Measurements from ENCODE around the gene ARHGAP26. TPM values are rescaled to one million over a fixed set of nuclear protein-coding genes. Genes with fewer than 3 reads are reported as not detected.

The ARHGAP26 gene
- total RNA-seq, 1 experiment from 2014 or later: 5.9 TPM

DNA sequence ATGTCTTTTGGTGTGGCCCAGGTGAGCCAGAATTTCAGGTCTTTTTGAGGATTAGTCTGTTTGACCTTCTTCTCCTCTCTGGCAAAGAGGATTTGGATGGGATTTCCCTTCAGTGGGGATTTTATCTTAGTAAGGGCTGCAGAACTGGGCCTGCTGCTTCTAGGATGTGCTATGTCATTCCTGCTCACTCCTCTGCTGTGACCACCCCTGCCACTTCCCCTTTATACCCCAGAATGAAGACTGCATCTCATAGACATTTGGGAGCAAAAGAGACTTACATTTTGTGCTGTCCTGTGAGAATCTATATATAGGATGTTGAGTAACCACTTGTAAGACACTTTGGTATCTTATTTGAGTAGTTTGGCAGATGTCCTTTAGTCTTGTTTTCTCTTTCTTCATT, 76.2 kb downstream of the ARHGAP26 start:
- DNase-seq: no peak
- H3K4me3 ChIP-seq (ENCODE audit: insufficient read depth, low read depth, low read length): no peak overlapping the region
- no peaks in the 10 kb centered on the region for H3K36me3 ChIP-seq (replicated peaks; ENCODE audit: control insufficient read depth, insufficient read depth, low read length)
- no peaks in the 10 kb centered on the region for H3K27me3 ChIP-seq (ENCODE audit: control insufficient read depth, insufficient read depth, low read length)

DNA sequence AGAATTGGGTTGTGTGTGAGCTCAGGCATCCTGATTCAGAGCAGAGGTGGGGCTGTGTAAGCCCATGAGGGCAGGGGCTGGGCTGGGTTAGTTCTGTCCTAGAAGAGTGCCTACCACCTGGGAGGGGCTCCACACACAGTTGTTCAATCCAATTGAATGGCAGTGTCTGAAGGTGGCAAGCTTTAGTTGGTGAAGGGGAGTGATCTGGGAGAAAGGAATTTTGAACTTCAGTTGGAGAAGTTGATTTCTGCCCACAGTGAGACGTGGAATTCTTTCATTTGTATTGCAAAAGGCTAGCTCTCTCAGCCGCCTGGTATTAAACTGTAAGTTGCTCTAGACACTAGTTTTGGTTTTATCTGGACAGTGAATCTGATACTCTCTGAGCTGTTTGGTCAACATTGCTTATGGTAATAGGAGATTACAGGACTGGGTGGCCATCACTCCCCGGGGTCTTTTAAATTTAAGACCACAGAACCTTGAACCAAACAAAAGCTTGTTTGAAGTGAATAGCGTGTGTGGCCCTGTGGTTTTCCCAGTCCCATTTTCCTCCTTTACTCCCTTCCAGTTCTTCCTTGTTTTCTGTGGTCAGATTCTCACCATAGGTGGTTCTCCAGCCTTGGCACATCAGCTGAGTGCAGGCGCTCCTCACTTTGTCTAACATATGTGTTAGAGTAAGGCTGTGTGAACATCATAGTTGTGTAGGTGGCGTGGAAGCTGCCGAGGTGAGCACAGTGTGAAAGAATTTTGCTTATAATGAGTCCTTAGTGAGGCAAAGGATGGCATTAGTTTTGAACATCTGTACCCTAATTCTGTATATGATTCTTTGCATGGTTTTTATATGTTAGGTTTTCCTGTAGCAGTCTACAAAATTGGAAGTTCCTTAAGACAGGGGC, 78.0 kb downstream of the ARHGAP26 start:
- no peaks in the 10 kb centered on the region for H3K36me3 ChIP-seq (replicated peaks; ENCODE audit: control insufficient read depth, insufficient read depth, low read length)
- DNase-seq: no peak
- no peak overlapping the region for H3K4me3 ChIP-seq (ENCODE audit: insufficient read depth, low read depth, low read length)

DNA sequence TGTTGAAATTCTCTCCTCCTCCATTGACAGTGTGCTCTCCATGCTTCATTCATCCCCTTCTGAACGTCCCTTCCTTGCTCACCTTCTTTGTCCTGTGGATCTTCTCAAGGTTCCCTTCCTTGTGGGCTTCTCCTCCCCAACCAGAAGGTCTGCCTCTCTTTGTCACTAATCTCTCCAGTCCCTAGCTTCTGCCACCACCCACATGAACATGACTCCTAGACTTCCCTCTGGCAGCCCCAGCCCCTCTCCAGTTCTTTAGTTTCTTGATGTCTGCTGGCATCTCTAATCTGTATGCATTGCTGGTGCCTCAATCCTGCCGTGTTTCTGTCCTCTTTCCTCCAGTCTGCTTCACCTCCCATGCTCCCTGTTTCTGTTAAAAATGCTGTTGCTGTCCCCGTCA, 79.3 kb downstream of the ARHGAP26 start:
- DNase-seq: no peak
- H3K4me3 ChIP-seq (ENCODE audit: insufficient read depth, low read depth, low read length): no peak overlapping the region
- no peaks in the 10 kb centered on the region for H3K27me3 ChIP-seq (ENCODE audit: control insufficient read depth, insufficient read depth, low read length)
- H3K36me3 ChIP-seq (replicated peaks; ENCODE audit: control insufficient read depth, insufficient read depth, low read length): no peaks in the 10 kb centered on the region

More for the DNA sequence above, 78.0 kb downstream of the ARHGAP26 start:
- H3K27me3 ChIP-seq (ENCODE audit: control insufficient read depth, insufficient read depth, low read length): no peaks in the 10 kb centered on the region

DNA sequence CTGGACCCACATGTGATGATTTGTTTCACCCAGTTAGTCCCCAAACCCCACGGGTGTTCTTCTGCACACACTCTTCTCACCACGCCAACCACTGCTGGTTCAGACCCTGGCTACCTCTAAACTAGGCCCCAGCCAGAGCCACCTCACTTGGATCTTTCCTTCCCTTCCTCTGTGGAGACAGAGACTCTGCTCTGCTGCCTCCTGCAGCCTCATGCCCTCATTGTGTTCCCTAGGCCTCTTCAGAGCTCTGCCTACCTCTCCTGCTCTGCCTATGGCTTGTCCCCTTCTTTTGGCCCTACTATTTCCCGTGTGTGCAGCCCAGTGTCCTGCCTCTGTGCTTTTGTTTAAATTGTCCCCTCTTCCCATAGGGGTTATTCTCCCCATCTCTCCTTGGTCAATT, 79.7 kb downstream of the ARHGAP26 start:
- Histone ChIP-seq H3K27me3 (ENCODE audit: control insufficient read depth, insufficient read depth, low read length) (no peaks in the 10 kb centered on the region), H3K4me3 (ENCODE audit: insufficient read depth, low read depth, low read length) (no peak overlapping the region), H3K36me3 (replicated peaks; ENCODE audit: control insufficient read depth, insufficient read depth, low read length) (no peaks in the 10 kb centered on the region)
- no peak for DNase-seq

DNA sequence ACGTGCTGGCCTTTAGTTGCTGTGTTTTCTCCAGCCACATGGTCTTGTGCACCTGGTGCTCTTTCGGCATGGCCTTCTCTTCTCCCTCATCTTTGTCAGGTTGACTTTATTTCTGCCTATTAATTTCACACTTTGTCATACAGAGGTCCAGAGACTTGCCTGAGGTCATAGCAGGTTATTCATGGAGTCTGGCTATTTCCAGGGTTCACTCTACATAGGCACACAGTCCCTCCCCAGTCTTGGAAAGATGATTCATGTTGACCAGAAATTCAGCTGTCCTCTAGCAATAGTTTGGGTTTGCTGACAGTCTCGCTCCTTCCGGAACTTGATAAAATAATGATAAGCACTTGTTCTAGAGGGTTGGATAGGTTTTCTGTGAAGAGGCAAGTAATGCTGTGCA, 81.6 kb downstream of the ARHGAP26 start:
- no peak for DNase-seq
- no peaks in the 10 kb centered on the region for H3K36me3 ChIP-seq (replicated peaks; ENCODE audit: control insufficient read depth, insufficient read depth, low read length)
- H3K27me3 ChIP-seq (ENCODE audit: control insufficient read depth, insufficient read depth, low read length): no peaks in the 10 kb centered on the region
- no peak overlapping the region for H3K4me3 ChIP-seq (ENCODE audit: insufficient read depth, low read depth, low read length)

DNA sequence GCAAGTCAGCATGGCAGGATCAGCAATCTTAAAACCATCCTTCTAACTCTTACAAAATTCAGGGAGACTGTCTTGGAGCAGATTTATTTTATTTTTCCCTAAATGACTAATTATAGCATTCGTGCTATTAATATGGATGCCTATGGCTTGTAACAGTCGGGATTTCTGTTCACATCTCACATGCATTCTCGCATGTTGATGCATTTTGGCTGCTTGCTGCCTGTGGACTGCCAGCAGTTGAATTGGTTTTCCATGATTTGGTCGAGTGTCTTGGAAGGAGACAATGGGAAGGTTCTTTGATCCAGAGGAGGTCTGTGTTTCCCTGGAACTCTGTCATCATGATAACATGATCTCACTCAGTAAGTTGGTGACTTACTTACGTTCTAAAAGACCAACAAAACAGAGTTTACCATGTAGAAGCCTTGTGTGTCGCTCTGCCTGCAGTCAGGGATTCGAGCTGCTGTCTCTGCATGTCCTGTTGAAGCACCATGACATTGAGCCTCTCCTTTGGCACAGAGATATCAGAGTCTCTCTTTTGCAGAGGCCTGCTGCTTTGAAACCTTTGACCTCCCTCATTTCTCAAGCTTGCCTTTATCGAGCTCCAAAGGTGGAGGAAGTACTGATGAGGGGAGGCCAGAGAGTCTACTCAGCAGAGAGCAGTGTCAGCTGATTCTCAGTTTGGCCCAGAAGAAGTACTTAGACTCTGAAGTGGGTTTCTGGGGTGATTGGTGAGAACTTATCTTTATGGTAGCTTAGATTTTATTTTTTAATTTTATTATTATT, 82.4 kb downstream of the ARHGAP26 start:
- H3K36me3 ChIP-seq (replicated peaks; ENCODE audit: control insufficient read depth, insufficient read depth, low read length): no peaks in the 10 kb centered on the region
- no peak for DNase-seq
- no peaks in the 10 kb centered on the region for H3K27me3 ChIP-seq (ENCODE audit: control insufficient read depth, insufficient read depth, low read length)
- no peak overlapping the region for H3K4me3 ChIP-seq (ENCODE audit: insufficient read depth, low read depth, low read length)

DNA sequence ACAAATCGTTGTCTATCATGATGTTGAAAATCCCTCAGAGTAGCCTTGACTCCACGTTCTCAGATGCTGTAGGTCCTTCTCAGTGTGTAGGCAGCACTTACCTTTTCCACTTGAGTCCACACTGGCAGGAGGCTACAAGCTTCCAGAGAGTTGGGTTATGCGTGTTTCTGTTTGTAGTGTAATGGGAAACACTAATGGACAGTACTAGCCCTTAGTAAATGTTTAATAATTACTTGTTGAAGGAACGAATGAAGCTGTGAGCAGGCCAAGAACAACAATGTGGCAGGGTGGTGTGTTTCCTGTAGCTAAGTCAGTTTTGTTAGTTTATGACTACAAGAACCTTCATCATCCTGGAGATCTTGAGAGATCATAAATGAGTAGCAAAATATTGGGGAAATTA, 83.5 kb downstream of the ARHGAP26 start:
- Histone ChIP-seq H3K4me3 (ENCODE audit: insufficient read depth, low read depth, low read length) (no peak overlapping the region), H3K36me3 (replicated peaks; ENCODE audit: control insufficient read depth, insufficient read depth, low read length) (no peaks in the 10 kb centered on the region), H3K27me3 (ENCODE audit: control insufficient read depth, insufficient read depth, low read length) (no peaks in the 10 kb centered on the region)
- DNase-seq: no peak

DNA sequence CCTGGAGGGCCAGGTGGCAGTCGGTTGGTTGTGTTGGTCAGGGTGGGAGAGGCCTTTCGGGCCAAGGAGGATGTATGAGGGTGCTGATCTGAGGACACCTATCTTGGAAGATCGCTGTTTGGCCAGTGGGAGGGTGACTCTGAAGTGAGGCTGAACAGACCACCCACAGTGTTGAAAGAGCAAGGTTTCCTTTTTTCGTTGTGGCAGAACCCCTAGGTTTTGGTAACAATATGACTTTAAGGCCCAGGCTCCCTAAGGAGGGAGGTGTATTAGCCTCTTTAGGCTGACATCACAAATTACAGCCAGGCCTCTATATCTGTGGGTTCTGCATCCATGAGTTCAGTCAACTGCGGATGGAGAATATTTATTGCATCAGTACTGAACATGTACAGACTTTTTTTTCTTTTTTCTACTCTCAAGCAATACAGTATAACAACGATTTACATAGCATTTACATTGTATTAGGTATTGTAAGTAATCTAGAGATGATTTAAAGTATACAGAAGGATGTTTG, 86.1 kb downstream of the ARHGAP26 start:
- Histone ChIP-seq H3K4me3 (ENCODE audit: insufficient read depth, low read depth, low read length) (no peak overlapping the region), H3K36me3 (replicated peaks; ENCODE audit: control insufficient read depth, insufficient read depth, low read length) (no peaks in the 10 kb centered on the region), H3K27me3 (ENCODE audit: control insufficient read depth, insufficient read depth, low read length) (no peaks in the 10 kb centered on the region)
- no peak for DNase-seq

DNA sequence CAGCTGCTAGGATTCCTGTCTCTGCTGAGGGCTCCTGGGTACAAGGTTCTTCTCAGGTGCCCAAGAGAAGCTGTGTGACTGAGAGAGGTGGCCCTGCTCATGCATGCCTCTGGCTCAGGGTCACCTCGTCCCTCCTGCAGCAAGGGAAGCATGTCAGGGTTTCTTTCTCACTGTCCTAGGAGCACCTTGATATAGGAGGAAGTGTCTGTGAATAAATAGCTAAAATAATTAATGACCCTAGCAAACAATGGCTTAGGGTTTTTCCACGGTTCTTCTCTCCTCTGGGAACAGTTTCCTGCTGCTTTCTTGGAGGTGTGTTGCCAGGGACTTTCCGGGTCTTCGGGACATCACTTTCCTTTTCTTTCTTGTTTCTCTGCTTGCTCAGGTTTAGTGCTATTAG, 87.2 kb downstream of the ARHGAP26 start:
- H3K36me3 ChIP-seq (replicated peaks; ENCODE audit: control insufficient read depth, insufficient read depth, low read length): no peaks in the 10 kb centered on the region
- H3K4me3 ChIP-seq (ENCODE audit: insufficient read depth, low read depth, low read length): no peak overlapping the region
- no peaks in the 10 kb centered on the region for H3K27me3 ChIP-seq (ENCODE audit: control insufficient read depth, insufficient read depth, low read length)
- DNase-seq: no peak

DNA sequence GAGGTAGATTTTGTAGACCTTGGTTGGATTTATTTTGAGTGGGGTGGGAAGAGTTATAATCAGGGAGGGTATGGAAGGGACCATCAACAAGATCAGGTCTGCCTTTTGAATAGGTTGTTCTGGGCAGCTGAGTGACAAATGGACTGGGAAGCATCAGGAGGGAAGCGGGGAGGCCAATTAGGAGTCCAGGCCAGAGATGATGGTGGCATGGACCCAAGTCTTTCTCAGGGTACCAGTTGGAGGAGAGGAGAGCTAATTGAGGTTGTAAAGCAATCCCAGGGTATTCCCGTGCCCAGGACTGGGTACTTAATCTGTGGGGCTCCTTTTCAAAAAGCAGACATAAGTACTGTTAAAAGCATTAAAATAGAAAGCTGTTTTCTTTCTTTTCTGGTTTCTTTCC, 88.9 kb downstream of the ARHGAP26 start:
- Histone ChIP-seq H3K27me3 (ENCODE audit: control insufficient read depth, insufficient read depth, low read length) (no peaks in the 10 kb centered on the region), H3K4me3 (ENCODE audit: insufficient read depth, low read depth, low read length) (no peak overlapping the region), H3K36me3 (replicated peaks; ENCODE audit: control insufficient read depth, insufficient read depth, low read length) (no peaks in the 10 kb centered on the region)
- no peak for DNase-seq

DNA sequence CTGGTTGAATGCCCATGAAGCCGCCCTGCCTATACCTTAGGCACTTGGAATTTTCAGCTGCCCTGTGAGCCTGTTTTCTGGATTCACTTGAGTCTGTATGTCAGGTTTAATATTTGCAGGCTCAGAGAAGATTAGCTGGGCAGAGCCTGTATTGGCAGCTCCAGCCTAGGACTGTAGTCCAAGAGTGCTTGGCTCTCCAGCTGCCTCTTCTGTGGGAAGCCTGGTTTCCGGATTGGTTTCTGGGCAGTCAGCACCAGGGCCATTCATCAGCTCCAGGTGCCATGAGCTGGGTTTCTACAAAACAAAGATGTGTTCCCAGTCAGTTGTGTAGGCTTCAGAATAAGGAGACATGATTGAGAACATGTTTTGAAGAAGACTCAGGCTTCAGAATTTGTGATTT, 90.1 kb downstream of the ARHGAP26 start:
- Histone ChIP-seq H3K27me3 (ENCODE audit: control insufficient read depth, insufficient read depth, low read length) (no peaks in the 10 kb centered on the region), H3K4me3 (ENCODE audit: insufficient read depth, low read depth, low read length) (no peak overlapping the region), H3K36me3 (replicated peaks; ENCODE audit: control insufficient read depth, insufficient read depth, low read length) (no peaks in the 10 kb centered on the region)
- DNase-seq: no peak

DNA sequence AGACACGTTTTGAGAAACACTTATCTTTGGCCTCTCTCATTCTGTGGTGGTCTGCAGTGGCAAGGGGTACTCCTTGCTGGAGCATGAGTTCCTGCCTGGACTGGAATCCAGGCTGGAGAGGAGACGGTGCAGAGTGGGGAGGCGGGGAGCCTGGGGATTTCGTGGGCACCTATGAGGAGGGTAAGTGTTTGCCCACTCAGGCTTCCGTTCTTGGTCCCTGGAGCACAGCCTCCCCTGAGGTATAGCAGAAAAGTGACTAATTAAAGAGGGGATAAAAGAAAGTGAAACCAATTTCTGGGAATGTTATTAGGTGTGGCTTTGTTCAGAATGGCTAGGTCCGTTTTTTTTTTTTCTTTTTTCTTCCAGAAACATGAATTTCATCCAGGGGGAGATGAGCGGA, 90.8 kb downstream of the ARHGAP26 start:
- Histone ChIP-seq H3K27me3 (ENCODE audit: control insufficient read depth, insufficient read depth, low read length) (no peaks in the 10 kb centered on the region), H3K36me3 (replicated peaks; ENCODE audit: control insufficient read depth, insufficient read depth, low read length) (no peaks in the 10 kb centered on the region), H3K4me3 (ENCODE audit: insufficient read depth, low read depth, low read length) (no peak overlapping the region)
- no peak for DNase-seq

DNA sequence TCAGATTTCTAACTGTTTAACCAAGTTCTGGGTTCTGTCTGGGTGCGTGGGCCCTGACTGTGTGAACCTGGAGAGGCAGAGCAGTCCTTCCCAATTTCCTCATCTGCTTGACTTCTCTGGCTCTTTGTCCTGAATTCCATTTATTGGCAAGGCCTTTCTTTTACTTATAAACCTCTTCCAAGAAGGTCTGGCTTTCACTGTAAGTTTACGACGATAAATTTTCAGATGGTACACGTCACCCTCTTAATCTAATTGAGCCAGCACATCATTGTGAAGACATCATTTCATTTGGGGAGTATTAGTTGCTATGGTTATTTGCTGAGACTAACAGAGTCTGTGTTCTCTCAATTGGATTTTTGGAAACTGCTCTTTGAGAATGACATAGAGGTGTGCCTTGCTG, 92.4 kb downstream of the ARHGAP26 start:
- no peak overlapping the region for H3K4me3 ChIP-seq (ENCODE audit: insufficient read depth, low read depth, low read length)
- H3K27me3 ChIP-seq (ENCODE audit: control insufficient read depth, insufficient read depth, low read length): no peaks in the 10 kb centered on the region
- H3K36me3 ChIP-seq (replicated peaks; ENCODE audit: control insufficient read depth, insufficient read depth, low read length): no peaks in the 10 kb centered on the region
- DNase-seq: no peak

DNA sequence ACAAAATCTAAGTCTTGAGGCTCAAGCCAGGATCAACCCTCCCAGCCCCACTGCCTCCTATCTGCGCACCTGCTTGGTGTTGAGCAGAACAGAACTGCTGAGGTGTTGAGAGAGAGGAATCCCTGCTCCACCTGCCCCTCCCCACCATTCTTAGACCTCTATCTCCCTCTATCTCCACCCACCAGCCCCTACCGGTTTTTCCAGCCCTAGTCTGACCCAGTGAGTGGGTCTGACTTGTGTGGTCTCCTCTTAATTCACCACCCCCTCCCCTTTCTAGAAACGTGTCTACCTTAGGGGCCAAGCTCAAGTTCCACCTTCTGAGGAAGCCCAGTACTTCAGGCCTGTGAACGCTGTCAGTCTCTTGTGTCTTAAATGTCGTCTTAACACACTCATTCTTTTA, 93.7 kb downstream of the ARHGAP26 start:
- Histone ChIP-seq H3K36me3 (replicated peaks; ENCODE audit: control insufficient read depth, insufficient read depth, low read length) (no peaks in the 10 kb centered on the region), H3K27me3 (ENCODE audit: control insufficient read depth, insufficient read depth, low read length) (no peaks in the 10 kb centered on the region), H3K4me3 (ENCODE audit: insufficient read depth, low read depth, low read length) (no peak overlapping the region)
- peak; percentile 65 for DNase-seq

All from H7 (cell line).